Measurements from ENCODE around the gene TESK1. TPM values are rescaled to one million over a fixed set of nuclear protein-coding genes. Genes with fewer than 3 reads are reported as not detected.

TESK1 gene
- total RNA-seq, 1 experiment from 2014 or later: 32.1 TPM

DNA sequence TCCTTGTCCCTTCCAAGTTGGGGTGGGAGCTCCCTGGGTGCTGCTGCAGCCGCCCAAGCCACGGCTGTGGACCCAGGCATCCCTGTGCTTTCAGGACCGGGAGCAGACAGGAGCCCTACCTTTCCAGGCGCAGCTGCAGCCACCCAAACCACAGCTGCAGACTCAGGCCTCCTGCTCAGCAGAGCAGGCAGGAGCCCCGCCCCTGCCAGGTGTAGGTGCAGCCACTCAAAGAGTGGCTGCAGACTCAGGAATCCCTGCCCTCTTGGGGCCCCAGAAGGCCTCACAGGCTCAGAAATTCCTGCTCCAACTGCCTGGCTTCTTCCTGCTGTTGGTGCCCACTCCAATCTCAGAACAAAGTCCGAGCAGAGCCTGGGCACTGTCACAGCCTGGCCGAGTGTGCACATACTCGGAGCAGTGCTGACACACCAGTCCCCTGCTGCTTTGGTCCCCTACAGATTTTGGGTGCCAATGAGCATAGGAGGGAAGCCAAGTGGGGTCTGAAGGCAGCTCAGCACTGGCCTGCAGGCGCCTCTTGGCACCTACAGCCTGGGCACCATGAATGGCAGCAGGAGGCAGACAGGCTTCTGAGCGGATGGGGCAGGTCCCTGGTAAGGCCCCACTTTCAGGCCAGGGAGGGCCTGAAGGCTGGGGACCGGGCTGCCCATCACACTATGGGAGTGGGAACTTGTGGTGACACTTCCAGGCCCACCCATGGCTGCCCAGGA lies 6.0 kb upstream of the TESK1 start:
- Mint-ChIP-seq H3K9me3 (ENCODE audit: unreplicated experiment) (no peaks in the 10 kb centered on the region), H3K27me3 (ENCODE audit: insufficient read depth, unreplicated experiment) (no peaks in the 10 kb centered on the region), H3K4me3 (ENCODE audit: unreplicated experiment) (no peak overlapping the region), H3K36me3 (ENCODE audit: insufficient read depth, unreplicated experiment) (peaks cover under 1% of the 10 kb centered on the region), H3K4me1 (ENCODE audit: insufficient read depth, unreplicated experiment) (peaks cover 17% of the 10 kb centered on the region), H3K27ac (ENCODE audit: low read depth, unreplicated experiment) (no peak overlapping the region)
- ChIA-PET CTCF (interaction anchor here (1.1 to 2.5 kb wide), 6 partner anchors 12 to 98 kb away, joined by 3 to 8 read pairs (median 4); no protein-coding TSS in a partner anchor), POLR2A (interaction anchor here (0.7 kb wide), 1 partner anchor 17 kb away, joined by 4 read pairs; no protein-coding TSS in a partner anchor)
- TF ChIP-seq, protein P1, sequence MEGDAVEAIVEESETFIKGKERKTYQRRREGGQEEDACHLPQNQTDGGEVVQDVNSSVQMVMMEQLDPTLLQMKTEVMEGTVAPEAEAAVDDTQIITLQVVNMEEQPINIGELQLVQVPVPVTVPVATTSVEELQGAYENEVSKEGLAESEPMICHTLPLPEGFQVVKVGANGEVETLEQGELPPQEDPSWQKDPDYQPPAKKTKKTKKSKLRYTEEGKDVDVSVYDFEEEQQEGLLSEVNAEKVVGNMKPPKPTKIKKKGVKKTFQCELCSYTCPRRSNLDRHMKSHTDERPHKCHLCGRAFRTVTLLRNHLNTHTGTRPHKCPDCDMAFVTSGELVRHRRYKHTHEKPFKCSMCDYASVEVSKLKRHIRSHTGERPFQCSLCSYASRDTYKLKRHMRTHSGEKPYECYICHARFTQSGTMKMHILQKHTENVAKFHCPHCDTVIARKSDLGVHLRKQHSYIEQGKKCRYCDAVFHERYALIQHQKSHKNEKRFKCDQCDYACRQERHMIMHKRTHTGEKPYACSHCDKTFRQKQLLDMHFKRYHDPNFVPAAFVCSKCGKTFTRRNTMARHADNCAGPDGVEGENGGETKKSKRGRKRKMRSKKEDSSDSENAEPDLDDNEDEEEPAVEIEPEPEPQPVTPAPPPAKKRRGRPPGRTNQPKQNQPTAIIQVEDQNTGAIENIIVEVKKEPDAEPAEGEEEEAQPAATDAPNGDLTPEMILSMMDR (IDR thresholded peaks at IDR 0.05; ENCODE audit: unreplicated experiment): no peak
- BruUV-seq (replicated peaks): no TSS peak
- intact Hi-C loops (cut with micrococcal nuclease): no loop called here
- no peak for DNase-seq (ENCODE audit: unreplicated experiment)

DNA sequence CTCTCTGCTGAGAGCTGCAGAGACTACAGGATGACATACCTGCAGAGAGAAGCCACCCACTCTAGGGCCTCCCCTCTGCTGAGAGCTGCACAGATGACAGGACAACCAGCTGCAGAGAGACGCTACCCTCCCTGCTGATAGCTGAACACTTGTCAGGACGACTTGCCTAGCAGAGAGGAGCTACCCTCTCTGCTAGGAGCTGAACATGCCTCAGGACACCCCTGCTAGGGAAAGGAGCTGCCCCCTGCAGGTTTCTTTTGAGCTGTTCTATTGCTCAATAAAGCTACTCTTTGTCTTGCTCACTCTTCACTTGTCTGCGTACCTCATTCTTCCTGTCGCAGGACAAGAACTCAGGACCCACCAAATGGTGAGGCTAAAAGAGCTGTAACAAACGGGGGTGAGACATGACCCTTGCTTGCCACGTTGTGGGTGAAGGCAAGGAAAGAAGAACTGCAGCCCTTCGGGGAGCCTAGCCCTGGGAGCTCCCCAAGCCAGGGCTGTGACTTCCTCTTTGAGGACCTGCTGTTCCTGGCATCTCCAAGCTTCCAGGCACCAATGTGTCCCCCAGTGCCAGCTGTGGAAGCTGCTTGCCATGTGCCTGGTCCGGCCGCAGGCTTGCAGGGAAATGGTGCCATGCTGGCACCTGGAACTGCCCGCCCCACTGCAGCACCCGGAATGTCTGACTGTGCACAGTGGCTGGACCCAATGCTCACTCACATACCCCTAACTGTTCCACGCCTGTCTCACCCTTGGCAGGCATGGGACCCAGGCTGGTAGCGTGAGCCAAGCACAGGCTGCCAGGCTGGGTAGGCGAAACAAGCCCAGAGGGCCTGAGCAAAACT lies 5.1 kb upstream of the TESK1 start:
- Mint-ChIP-seq H3K36me3 (ENCODE audit: insufficient read depth, unreplicated experiment) (peaks cover 6% of the 10 kb centered on the region), H3K4me3 (ENCODE audit: unreplicated experiment) (no peak overlapping the region), H3K27me3 (ENCODE audit: insufficient read depth, unreplicated experiment) (no peaks in the 10 kb centered on the region), H3K4me1 (ENCODE audit: insufficient read depth, unreplicated experiment) (peaks cover 22% of the 10 kb centered on the region), H3K9me3 (ENCODE audit: unreplicated experiment) (no peaks in the 10 kb centered on the region), H3K27ac (ENCODE audit: low read depth, unreplicated experiment) (no peak overlapping the region)
- BruUV-seq (replicated peaks): no TSS peak
- ChIA-PET POLR2A (interaction anchor here (0.7 to 0.8 kb wide), 2 partner anchors 18 to 529 kb away, joined by 4 read pairs; no protein-coding TSS in a partner anchor), CTCF (interaction anchor here (0.6 to 2.5 kb wide), 8 partner anchors 12 to 97 kb away, joined by 3 to 8 read pairs (median 4); no protein-coding TSS in a partner anchor)
- intact Hi-C loops (cut with micrococcal nuclease): loop anchor here (5.0 to 10.0 kb wide), 2 partner anchors 57 to 485 kb away; partner anchors contain the start of genes ATOSB, CCDC107 and RMRP
- DNase-seq (ENCODE audit: unreplicated experiment): peak; percentile 9
- TF ChIP-seq, protein P1 (IDR thresholded peaks at IDR 0.05; ENCODE audit: unreplicated experiment): no peak

DNA sequence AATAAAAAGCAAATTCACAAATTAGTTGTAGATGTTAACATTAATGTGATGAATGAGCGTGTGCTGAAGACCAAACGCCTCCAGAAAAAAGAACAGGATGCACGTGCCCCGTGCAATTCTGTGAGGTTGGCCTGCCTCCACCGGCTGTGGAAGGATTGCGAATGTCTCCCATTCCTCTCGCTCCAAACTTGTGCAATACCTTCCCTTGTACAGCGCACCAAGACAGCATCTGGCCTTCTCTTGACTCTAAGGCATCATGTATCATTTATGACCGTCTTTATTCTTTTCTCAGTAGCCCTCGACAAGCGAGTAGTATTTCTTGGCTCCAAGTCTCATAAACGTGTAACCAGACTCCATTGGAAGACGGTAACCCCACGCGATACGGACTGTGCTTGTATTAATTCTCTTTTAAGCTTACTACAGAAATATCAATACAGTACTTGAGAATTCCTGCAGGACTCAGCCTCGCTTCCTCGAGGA lies 1.5 kb upstream of the TESK1 start:
- BruUV-seq (replicated peaks): TSS peak; percentile 77
- TF ChIP-seq, protein P1 (IDR thresholded peaks at IDR 0.05; ENCODE audit: unreplicated experiment): no peak
- H3K9me3 Mint-ChIP-seq (ENCODE audit: unreplicated experiment): no peaks in the 10 kb centered on the region
- ChIA-PET POLR2A (interaction anchor here (0.5 to 3.9 kb wide), 18 partner anchors 12 to 523 kb away, joined by 3 to 63 read pairs (median 5); partner anchors contain the start of genes ATOSB, CCDC107, CREB3 and GBA2), CTCF (interaction anchor here (0.6 to 1.8 kb wide), 21 partner anchors 19 to 483 kb away, joined by 3 to 7 read pairs (median 3); partner anchors contain the start of genes CCDC107 and RMRP)
- peak overlapping the region; percentile 99 for H3K27ac Mint-ChIP-seq (ENCODE audit: low read depth, unreplicated experiment)
- intact Hi-C loops (cut with micrococcal nuclease): loop anchor here (2.0 to 10.0 kb wide), 3 partner anchors 54 to 489 kb away; partner anchors contain the start of genes ATOSB, CCDC107 and RMRP
- peaks cover 17% of the 10 kb centered on the region for H3K36me3 Mint-ChIP-seq (ENCODE audit: insufficient read depth, unreplicated experiment)
- DNase-seq (ENCODE audit: unreplicated experiment): peak; percentile 79
- peaks cover 28% of the 10 kb centered on the region for H3K4me1 Mint-ChIP-seq (ENCODE audit: insufficient read depth, unreplicated experiment)
- no peaks in the 10 kb centered on the region for H3K27me3 Mint-ChIP-seq (ENCODE audit: insufficient read depth, unreplicated experiment)
- peak overlapping the region; percentile 97 for H3K4me3 Mint-ChIP-seq (ENCODE audit: unreplicated experiment)

Measured in MCF 10A (cell line).